ENCODE results near the gene SLC9A5. TPM values are rescaled to one million over a fixed set of nuclear protein-coding genes. Genes with fewer than 3 reads are reported as not detected.

The SLC9A5 gene
- total RNA-seq, 1 experiment from 2014 or later = 5.6 TPM

DNA sequence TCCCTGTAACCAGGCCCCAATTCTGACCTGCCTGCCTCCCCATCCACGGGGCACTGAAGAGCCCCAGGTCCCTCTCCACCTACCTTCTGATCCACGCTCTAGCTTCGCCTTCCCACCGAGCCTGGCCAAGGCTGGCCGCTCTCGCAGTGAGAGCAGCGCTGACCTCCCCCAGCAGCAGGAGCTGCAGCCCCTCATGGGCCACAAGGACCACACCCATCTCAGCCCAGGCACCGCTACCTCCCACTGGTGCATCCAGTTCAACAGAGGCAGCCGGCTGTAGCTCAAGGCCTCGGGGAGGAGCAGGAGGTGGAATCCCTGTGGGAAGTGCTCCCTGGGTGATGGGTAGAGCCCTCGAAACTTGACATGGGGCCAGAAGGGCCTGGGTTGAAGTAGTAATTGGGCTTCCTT is 22.2 kb downstream of the SLC9A5 start:
- peaks cover 3 to 6% of the 10 kb centered on the region in 2 experiments; a peak in 2 of 4 replicates for H3K36me3 ChIP-seq (ENCODE audit: control insufficient read depth in 1 of 2, insufficient read depth in 2 of 2, low read length in 2 of 2)
- H3K79me2 ChIP-seq (ENCODE audit: insufficient read depth, low read length) = peaks cover 7% of the 10 kb centered on the region; the same call in 1 of the 2 replicates
- no peaks in the 10 kb centered on the region for H3K9me2 ChIP-seq (ENCODE audit: insufficient read depth)
- DNase-seq (ENCODE audit: low read depth, low spot score) = no peak
- H3K9ac ChIP-seq (ENCODE audit: low read length) = no peak overlapping the region
- RAD21 ChIA-PET (ENCODE audit: low non-redundant PET in 1 of 2, low total read pairs in 2 of 2, uncharacterized antibody in 2 of 2, unreplicated experiment in 2 of 2) = no interaction called here
- H3K4me1 ChIP-seq (ENCODE audit: control insufficient read depth in 1 of 2, insufficient read depth in 2 of 2, low read length in 2 of 2) = peaks cover 27 to 42% of the 10 kb centered on the region in 2 experiments
- ATAC-seq = no peak
- intact Hi-C loops (cut with micrococcal nuclease) = no loop called here
- no peak overlapping the region for H3K27ac ChIP-seq (ENCODE audit: low read depth, low read length)
- CTCF ChIA-PET = interaction anchor here (1.4 kb wide), 1 partner anchor 10 kb away, joined by 6 read pairs; no protein-coding TSS in a partner anchor
- H4K20me1 ChIP-seq (ENCODE audit: insufficient read depth) = no peaks in the 10 kb centered on the region
- H3K9me3 ChIP-seq (ENCODE audit: control insufficient read depth in 1 of 2, insufficient read depth in 1 of 2, low read depth in 1 of 2, low read length in 2 of 2) = no peaks in the 10 kb centered on the region
- no TSS peak for BruUV-seq (replicated peaks)
- no peak overlapping the region for H3K4me3 ChIP-seq (replicated peaks in 1 of 2; ENCODE audit: low read depth in 1 of 2, low read length in 2 of 2)
- H3K4me2 ChIP-seq (ENCODE audit: low read length) = no peak overlapping the region
- H2AFZ ChIP-seq (ENCODE audit: low read depth, low read length, poor library complexity, severe bottlenecking) = no peak overlapping the region
- POLR2A ChIA-PET = interaction anchor here (0.6 to 1.0 kb wide), 2 partner anchors 79 to 93 kb away, joined by 3 read pairs; no protein-coding TSS in a partner anchor
- TF ChIP-seq, protein P1, sequence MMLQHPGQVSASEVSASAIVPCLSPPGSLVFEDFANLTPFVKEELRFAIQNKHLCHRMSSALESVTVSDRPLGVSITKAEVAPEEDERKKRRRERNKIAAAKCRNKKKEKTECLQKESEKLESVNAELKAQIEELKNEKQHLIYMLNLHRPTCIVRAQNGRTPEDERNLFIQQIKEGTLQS (IDR thresholded peaks at IDR 0.05) = no peak
- TF ChIP-seq CBX3 (IDR thresholded peaks at IDR 0.05; ENCODE audit: low read depth) = no peak
- TF ChIP-seq JUND (IDR thresholded peaks at IDR 0.05) = no peak
- no peak for TF ChIP-seq SRF (IDR thresholded peaks at IDR 0.05; ENCODE audit: low read depth)
- TF ChIP-seq EZH2phosphoT487 (IDR thresholded peaks at IDR 0.05; ENCODE audit: borderline replicate concordance) = no peak
- TF ChIP-seq, protein P2, sequence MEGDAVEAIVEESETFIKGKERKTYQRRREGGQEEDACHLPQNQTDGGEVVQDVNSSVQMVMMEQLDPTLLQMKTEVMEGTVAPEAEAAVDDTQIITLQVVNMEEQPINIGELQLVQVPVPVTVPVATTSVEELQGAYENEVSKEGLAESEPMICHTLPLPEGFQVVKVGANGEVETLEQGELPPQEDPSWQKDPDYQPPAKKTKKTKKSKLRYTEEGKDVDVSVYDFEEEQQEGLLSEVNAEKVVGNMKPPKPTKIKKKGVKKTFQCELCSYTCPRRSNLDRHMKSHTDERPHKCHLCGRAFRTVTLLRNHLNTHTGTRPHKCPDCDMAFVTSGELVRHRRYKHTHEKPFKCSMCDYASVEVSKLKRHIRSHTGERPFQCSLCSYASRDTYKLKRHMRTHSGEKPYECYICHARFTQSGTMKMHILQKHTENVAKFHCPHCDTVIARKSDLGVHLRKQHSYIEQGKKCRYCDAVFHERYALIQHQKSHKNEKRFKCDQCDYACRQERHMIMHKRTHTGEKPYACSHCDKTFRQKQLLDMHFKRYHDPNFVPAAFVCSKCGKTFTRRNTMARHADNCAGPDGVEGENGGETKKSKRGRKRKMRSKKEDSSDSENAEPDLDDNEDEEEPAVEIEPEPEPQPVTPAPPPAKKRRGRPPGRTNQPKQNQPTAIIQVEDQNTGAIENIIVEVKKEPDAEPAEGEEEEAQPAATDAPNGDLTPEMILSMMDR (IDR thresholded peaks at IDR 0.05 in 2 of 3, conservative IDR thresholded peaks at IDR 0.05 in 1 of 3; ENCODE audit: borderline replicate concordance in 1 of 3, insufficient read depth in 1 of 3, low read depth in 2 of 3, low read length in 2 of 3) = no peak
- no peak for TF ChIP-seq SP1 (IDR thresholded peaks at IDR 0.05; ENCODE audit: low read depth)
- TF ChIP-seq, protein P3, sequence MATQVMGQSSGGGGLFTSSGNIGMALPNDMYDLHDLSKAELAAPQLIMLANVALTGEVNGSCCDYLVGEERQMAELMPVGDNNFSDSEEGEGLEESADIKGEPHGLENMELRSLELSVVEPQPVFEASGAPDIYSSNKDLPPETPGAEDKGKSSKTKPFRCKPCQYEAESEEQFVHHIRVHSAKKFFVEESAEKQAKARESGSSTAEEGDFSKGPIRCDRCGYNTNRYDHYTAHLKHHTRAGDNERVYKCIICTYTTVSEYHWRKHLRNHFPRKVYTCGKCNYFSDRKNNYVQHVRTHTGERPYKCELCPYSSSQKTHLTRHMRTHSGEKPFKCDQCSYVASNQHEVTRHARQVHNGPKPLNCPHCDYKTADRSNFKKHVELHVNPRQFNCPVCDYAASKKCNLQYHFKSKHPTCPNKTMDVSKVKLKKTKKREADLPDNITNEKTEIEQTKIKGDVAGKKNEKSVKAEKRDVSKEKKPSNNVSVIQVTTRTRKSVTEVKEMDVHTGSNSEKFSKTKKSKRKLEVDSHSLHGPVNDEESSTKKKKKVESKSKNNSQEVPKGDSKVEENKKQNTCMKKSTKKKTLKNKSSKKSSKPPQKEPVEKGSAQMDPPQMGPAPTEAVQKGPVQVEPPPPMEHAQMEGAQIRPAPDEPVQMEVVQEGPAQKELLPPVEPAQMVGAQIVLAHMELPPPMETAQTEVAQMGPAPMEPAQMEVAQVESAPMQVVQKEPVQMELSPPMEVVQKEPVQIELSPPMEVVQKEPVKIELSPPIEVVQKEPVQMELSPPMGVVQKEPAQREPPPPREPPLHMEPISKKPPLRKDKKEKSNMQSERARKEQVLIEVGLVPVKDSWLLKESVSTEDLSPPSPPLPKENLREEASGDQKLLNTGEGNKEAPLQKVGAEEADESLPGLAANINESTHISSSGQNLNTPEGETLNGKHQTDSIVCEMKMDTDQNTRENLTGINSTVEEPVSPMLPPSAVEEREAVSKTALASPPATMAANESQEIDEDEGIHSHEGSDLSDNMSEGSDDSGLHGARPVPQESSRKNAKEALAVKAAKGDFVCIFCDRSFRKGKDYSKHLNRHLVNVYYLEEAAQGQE (IDR thresholded peaks at IDR 0.05; ENCODE audit: low read depth) = no peak
- no peak; the same call in none of the 2 replicates for TF ChIP-seq POLR2AphosphoS5 (IDR thresholded peaks at IDR 0.05; ENCODE audit: low read depth, low read length)
- TF ChIP-seq, protein P4, sequence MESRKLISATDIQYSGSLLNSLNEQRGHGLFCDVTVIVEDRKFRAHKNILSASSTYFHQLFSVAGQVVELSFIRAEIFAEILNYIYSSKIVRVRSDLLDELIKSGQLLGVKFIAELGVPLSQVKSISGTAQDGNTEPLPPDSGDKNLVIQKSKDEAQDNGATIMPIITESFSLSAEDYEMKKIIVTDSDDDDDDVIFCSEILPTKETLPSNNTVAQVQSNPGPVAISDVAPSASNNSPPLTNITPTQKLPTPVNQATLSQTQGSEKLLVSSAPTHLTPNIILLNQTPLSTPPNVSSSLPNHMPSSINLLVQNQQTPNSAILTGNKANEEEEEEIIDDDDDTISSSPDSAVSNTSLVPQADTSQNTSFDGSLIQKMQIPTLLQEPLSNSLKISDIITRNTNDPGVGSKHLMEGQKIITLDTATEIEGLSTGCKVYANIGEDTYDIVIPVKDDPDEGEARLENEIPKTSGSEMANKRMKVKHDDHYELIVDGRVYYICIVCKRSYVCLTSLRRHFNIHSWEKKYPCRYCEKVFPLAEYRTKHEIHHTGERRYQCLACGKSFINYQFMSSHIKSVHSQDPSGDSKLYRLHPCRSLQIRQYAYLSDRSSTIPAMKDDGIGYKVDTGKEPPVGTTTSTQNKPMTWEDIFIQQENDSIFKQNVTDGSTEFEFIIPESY (IDR thresholded peaks at IDR 0.05; ENCODE audit: extremely low read depth, insufficient replicate concordance, low read length) = no peak
- no peaks in the 10 kb centered on the region for H3K27me3 ChIP-seq (ENCODE audit: insufficient read depth, low read length)

Data from HCT116 (cell line).